NCI-H2171 (cell line): Measurements from ENCODE around the gene EFCAB7.

Source experiments
- DNase-seq: peaks from one replicate; lab custom pipeline; 2025; lab: John Stamatoyannopoulos, UW

EFCAB7 gene, protein sequence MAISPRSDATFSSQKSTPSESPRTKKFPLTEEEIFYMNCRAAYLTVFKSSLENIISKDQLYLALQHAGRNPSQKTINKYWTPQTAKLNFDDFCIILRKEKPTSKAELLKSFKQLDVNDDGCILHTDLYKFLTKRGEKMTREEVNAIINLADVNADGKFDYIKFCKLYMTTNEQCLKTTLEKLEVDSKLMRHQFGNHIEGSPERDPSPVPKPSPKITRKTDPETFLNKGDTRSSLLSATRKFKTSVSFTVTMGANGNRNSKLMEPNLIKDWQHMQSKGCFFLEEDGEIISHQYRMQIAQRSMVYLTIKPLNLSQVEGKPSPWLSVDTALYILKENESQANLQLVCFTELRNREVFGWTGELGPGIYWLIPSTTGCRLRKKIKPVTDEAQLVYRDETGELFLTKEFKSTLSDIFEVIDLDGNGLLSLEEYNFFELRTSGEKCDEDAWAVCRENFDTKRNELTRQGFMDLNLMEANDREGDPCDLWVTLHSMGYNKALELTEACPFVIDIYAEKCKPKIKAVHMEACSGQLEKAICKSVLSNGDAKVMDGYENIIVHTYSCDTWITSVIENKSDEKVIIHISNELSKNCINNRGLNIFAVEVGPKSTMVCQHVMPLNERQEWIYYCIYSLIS

DNA sequence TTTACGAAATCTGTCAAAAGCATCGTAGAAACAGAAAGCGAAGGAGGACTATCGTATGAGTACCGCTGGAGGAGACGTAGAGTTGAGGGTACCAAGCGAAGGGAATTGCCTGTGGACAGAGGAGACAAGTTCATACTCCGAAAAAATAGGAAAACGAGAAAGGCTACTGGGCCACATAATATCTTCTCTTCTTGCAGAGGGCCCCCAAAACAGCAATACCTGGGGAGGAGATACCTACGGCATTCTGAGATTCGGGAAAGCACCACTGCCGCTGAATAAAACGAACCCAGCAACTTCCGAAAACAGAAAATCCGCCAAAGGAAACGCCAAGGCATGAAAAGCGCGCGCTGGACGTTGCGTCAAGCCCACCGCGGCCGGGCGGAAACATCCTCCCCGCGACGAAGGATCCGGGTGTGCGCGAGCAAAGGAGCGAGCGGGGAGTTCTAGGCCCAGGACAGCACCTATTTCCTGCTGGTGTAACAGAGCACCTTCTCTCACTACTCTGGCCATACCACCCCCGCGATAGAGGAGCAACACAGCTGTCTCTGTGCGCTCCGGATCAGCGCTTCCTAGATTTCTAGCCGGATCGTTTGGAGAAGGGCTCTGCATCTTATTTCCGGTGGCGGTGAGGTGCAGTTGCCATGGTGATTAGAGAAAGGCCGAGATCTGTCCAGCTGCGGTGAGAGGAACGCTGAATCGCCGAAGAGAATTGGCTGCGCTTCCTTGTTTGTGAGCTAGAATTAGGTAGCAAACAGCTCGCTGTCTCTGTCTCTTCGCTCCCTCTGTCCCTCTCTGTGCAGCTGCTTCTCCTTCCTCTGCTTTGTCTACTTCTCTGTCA is at the start of gene EFCAB7, which contains the start of gene ITGB3BP:
TSS of gene EFCAB7 (plus strand) at position 635 of the 838 bp plus-strand sequence. CDS start 2,048 bp downstream, outside the sequence.
TSS of gene ITGB3BP (minus strand) at position 335 of the 838 bp plus-strand sequence. CDS start at position 243, 92 bp downstream.
- peak; percentile 93 for DNase-seq

GRCh38 chr1:63475761-63476160 is 47.6 kb upstream of the EFCAB7 start:
- DNase-seq, result no peak

- no peak for DNase-seq
Observed at GRCh38 chr1:63480057-63480456, 43.3 kb upstream of the EFCAB7 start.

DNA sequence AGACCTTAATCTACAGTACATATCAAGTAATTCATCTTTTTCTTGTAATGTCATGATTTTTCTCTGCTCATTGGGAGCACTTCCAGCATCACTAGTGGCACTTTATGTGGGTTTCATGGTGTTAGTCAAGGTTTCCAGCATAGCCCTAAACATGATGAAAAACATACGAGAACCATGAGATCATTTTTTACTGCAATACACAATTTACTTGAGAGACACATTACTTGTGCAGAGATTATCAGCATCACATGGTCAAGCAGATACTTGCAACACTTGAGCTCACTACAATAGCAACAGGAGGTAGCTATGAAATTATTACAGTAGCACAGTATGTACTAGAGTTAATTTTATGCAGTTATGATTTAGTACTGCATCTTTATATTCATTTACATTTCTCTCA is 36.7 kb upstream of the EFCAB7 start:
- no peak for DNase-seq

DNA sequence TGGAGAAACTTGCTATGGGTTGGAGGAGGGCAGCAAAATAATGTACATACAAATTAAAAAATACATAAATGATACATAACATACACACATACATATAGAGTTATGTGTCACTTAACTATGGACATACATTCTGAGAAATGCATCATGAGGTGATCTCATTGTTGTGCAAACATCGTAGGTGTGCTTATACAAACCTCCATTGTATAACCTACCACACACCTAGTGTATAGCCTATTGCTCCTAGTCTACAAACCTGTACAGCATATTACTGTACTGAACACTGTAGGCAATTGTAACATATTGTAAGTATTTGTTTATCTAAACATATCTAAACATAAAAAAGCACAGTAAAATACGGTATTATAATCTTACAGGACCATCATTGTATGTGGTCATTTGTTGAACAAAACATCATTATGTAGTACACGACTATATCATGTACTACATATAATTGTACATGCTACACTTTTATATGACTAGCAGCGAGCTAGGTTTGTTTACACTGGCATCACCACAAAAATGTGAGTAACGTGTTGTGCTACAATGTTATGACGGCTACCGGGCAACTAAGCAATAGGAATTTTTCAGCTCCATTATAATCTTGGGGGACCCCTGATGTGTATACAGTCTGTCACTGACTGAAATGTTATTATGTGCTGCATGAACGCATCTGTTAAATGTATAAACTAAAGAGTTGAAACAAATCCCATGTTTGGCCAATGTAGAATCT is 35.8 kb upstream of the EFCAB7 start:
- no peak for DNase-seq

- no peak for DNase-seq
Observed at GRCh38 chr1:63497577-63497976, 25.7 kb upstream of the EFCAB7 start.

- DNase-seq, result no peak
Observed at GRCh38 chr1:63498106-63498505, 25.2 kb upstream of the EFCAB7 start.

GRCh38 chr1:63501256-63501655 is 22.1 kb upstream of the EFCAB7 start:
- DNase-seq, result no peak

DNA sequence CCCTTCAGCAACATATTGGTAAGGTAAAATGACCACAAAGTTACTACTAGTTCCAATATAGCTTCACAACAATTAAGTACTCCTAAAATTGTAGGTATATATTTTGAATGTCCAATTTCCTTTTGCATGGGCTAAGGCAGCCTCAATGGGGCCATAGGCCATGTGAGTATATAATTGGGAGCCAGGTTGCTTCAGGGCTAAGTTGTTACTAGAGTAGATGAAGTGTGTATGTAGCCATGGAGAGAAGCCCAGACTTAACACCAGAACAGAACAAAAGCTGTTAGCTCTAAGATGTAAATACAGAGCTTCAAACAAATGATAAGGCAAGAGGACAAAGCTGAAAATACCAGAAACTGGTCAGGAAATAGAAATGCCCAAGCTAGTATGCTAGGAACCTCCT is 16.5 kb upstream of the EFCAB7 start:
- no peak for DNase-seq

DNA sequence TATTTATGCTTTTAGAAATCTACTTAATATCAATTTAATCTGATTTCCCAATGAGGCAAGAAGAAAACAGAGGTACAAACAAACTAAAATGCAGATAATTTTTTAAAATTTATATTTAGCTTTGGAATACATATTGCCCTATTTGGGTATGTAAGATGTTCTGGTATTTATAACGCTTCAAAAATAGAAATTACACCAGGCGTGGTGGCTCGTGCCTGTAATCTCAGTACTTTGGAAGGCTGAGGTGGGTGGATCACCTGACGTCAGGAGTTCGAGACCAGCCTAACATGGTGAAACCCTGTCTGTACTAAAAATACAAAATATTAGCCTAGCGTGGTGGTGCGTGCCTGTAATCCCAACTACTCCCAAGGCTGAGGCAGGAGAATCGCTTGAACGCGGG is 13.6 kb upstream of the EFCAB7 start:
- no peak for DNase-seq

DNA sequence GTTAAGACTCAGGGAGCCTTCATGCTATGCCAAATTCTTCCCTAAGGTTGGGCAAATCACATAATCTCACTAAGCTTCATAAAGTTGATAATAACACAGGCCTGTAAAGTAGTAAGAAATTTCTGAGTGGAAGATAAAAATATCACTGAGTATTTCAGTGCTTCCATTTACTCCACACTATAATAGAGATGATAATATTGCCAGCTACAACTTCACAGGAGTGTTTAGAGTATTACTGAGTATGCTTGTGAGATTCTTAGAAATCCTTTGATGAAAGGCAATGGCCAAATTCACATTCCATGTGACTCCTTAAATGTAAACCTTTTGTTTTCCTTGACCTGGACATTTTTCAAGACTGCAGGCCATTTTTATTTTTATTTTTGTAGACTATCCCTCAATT is 10.7 kb upstream of the EFCAB7 start:
- DNase-seq, result no peak

- no peak for DNase-seq
Observed at GRCh38 chr1:63516629-63517028, 6.7 kb upstream of the EFCAB7 start.

DNA sequence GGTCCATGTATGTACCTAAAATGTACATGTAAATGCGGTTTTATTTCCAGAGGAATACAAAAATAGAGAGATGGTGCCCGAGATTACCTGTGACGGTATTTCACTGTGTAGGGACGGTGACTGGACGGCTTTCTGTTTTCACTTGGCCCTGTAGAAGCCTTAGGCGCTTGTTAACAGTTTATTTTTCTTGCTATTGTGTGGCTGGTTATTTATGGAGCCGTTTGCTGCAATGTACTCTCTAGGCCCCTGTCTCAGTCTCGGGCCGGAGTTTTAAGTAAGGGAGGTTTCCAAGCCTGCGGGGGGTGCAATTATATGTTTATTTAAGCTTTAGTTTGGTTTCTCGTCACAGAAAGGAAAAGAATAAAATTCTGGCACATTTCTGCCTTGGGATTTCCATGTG is 413 bp downstream of the EFCAB7 start:
- no peak for DNase-seq

DNA sequence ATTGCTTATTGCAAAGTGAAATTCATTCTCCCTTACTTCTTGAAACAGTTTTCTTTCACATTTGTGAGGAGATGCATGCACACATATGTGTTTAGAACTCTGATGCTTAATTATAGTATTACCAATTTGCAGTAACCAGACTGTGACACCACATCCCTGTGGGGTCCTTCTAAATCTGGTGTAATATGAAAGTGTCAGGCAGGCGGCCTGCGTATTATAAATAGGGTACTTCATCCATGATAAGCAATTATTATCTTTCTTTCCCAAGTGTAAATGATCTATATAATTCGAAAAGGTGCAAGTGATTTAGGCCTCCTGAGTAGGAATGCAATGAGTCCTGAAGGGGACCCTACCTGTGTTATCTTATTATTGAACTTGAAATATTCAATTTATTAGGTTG is 876 bp downstream of the EFCAB7 start:
- no peak for DNase-seq

- no peak for DNase-seq
Observed at GRCh38 chr1:63532727-63533126, 9.4 kb downstream of the EFCAB7 start.

GRCh38 chr1:63533931-63534330 is 10.6 kb downstream of the EFCAB7 start:
- no peak for DNase-seq

DNA sequence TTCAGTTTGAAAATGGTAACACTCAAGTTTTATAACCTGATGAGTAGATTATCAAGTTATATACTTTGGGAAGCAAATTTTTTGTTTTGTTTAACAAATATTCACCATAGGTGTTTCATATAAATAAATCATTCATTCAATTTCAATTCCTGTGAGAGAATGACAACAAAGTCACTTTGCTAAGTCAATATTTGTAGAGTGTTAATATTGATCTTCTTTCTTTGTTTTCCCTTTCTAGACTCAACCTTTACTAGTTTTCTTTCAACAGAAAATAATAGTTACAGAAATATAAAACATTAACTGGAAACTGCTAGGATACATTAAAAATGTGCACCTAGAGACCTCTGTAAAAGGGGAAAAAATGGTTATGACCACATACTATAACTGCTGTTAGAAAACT is 11.1 kb downstream of the EFCAB7 start:
- DNase-seq, result no peak

- no peak for DNase-seq
Observed at GRCh38 chr1:63537006-63537405, 13.7 kb downstream of the EFCAB7 start.

DNA sequence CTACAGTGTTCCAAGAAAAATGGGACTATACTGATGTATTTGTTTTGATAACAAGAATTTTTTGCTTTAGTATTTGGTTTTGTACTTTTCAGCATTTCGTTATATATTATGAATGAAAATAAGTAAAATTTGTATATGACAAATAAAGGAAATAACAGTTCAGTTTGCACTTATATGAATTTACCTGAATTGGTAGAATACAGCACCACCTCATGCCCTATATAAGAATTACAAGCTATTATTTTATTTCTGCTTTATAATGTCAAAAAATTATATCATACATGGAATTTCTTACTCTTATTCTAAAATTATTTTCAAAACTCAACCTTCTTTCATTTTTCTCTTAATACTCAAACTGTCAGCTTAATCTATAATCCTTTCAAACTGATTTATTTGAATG is 14.6 kb downstream of the EFCAB7 start:
- no peak for DNase-seq

GRCh38 chr1:63545780-63546179 is 22.5 kb downstream of the EFCAB7 start:
- no peak for DNase-seq

- no peak for DNase-seq
Observed at GRCh38 chr1:63547621-63548294, 24.4 kb downstream of the EFCAB7 start.
